A549 (cell line): Measurements from ENCODE around the gene SLC38A6. TPM values are rescaled to one million over a fixed set of nuclear protein-coding genes. Genes with fewer than 3 reads are reported as not detected.

Experiments used
- ATAC-seq, 2 experiments: fragments of 200-7000 bp in 1 of 2; fragments of >200 bp in 1 of 2; cut with Nextera tagmentation in 1 of 2; cut with Tn5 transposase in 1 of 2; 3 replicates each; pipeline versions ENCODE4 v1.8.0 to v1.9.1; 2018 to 2020; ENCODE audit warnings: mild to moderate bottlenecking in 1 of 2, moderate library complexity in 1 of 2
- CTCF ChIA-PET: fragments of 300-600 bp; sonication (Branson Sonifier 250); formaldehyde crosslinking; extraction: SDS; loops from one replicate; lab custom pipeline; 2021; ENCODE audit warnings: antibody characterized with exemption, inconsistent platforms; lab: Yijun Ruan, JAX
- POLR2A ChIA-PET: fragments of 350-600 bp; formaldehyde crosslinking; extraction: SDS; loops from one replicate; lab custom pipeline; 2021; ENCODE audit warnings: antibody characterized with exemption, inconsistent platforms; lab: Yijun Ruan, JAX
- DNase-seq, 2 experiments: peaks; one replicate each; pipeline versions ENCODE4 v3.0.0 to v3.0.0-alpha.2; 2011 to 2016; ENCODE audit warnings: low read depth in 1 of 2, low spot score in 1 of 2
- FAIRE-seq: peaks from 2 replicates; lab custom pipeline; 2011; peaks lifted over from hg19 to GRCh38; lab: Jason Lieb, UNC
- H3K27ac ChIP-seq, 2 experiments: fragments of >200 bp; sonication (Bioruptor Twin); formaldehyde crosslinking; 3 replicates each; pipeline ENCODE4 v1.5.1; 2016 to 2017
- H3K4me1 ChIP-seq: fragments of >200 bp; sonication (Bioruptor Twin); formaldehyde crosslinking; 3 replicates; pipeline ENCODE4 v1.6.1; 2016
- H3K4me2 ChIP-seq: fragments of >200 bp; sonication (Bioruptor Twin); formaldehyde crosslinking; 3 replicates; pipeline ENCODE4 v1.6.1; 2016
- H3K4me3 ChIP-seq: fragments of >200 bp; sonication (Bioruptor Twin); formaldehyde crosslinking; 3 replicates; pipeline ENCODE4 v1.5.1; 2016
- H3K9me3 ChIP-seq: fragments of >200 bp; sonication (Bioruptor Twin); formaldehyde crosslinking; 3 replicates; pipeline ENCODE4 v1.6.1; 2016
- CBX8 ChIP-seq: fragments of 200-600 bp; sonication (generic); IDR thresholded peaks from 2 replicates; pipeline ENCODE4 v1.6.1; 2016
- CEBPB ChIP-seq, 2 experiments: fragments of >200 bp in 1 of 2; sonication (Bioruptor Twin) in 1 of 2; formaldehyde crosslinking in 1 of 2; IDR thresholded peaks; 2 replicates each; pipeline ENCODE4 v1.6.1; 2012 to 2016
- EP300 ChIP-seq, 2 experiments: fragments of >200 bp; sonication (Bioruptor Twin); formaldehyde crosslinking; IDR thresholded peaks; 2 replicates in 1 of 2; 3 replicates in 1 of 2; pipeline ENCODE4 v1.6.1; 2016 to 2017
- ESRRA ChIP-seq: fragments of 150-350 bp; IDR thresholded peaks from 2 replicates; pipeline ENCODE4 v1.6.1; 2014; ENCODE audit warnings: mild to moderate bottlenecking, low read length, borderline replicate concordance
- FOSB ChIP-seq: fragments of 250-450 bp; sonication (Bioruptor Pico); IDR thresholded peaks from 2 replicates; pipeline ENCODE4 v1.5.0; 2020; ENCODE audit warnings: mild to moderate bottlenecking, moderate library complexity
- FOSL2 ChIP-seq, 2 experiments: fragments of 450-650 bp in 1 of 2; fragments of >200 bp in 1 of 2; sonication (Bioruptor Twin) in 1 of 2; formaldehyde crosslinking; IDR thresholded peaks; 2 replicates each; pipeline versions ENCODE4 v1.5.0 to v1.6.1; 2016 to 2020; ENCODE audit warnings: mild to moderate bottlenecking in 1 of 2, moderate library complexity in 1 of 2
- GATA3 ChIP-seq: IDR thresholded peaks from 2 replicates; pipeline ENCODE4 v1.6.1; 2012; ENCODE audit warnings: borderline replicate concordance
- HOXB13 ChIP-seq: fragments of 250-450 bp; sonication (Bioruptor Pico); IDR thresholded peaks from 2 replicates; pipeline ENCODE4 v1.5.0; 2020; ENCODE audit warnings: low read depth, mild to moderate bottlenecking, moderate library complexity
- HOXB5 ChIP-seq: fragments of 250-450 bp; sonication (Bioruptor Pico); IDR thresholded peaks from 2 replicates; pipeline ENCODE4 v1.5.0; 2020; ENCODE audit warnings: mild to moderate bottlenecking, moderate library complexity
- JUN ChIP-seq, 2 experiments: fragments of >200 bp; sonication (Bioruptor Twin); formaldehyde crosslinking; IDR thresholded peaks; 2 replicates in 1 of 2; 3 replicates in 1 of 2; pipeline ENCODE4 v1.6.1; 2016 to 2017
- JUNB ChIP-seq: fragments of >200 bp; sonication (Bioruptor Twin); formaldehyde crosslinking; IDR thresholded peaks from 2 replicates; pipeline ENCODE4 v1.6.1; 2016
- MAZ ChIP-seq: fragments of 150-350 bp; IDR thresholded peaks from 2 replicates; pipeline ENCODE4 v1.6.1; 2014; ENCODE audit warnings: antibody characterized with exemption, low read depth, low read length, borderline replicate concordance
- RAD21 ChIP-seq, 2 experiments: fragments of >200 bp in 1 of 2; sonication (Bioruptor Twin) in 1 of 2; formaldehyde crosslinking in 1 of 2; IDR thresholded peaks in 1 of 2; conservative IDR thresholded peaks in 1 of 2; 2 replicates in 1 of 2; 3 replicates in 1 of 2; pipeline ENCODE4 v1.6.1; 2012 to 2018; ENCODE audit warnings: inconsistent platforms in 1 of 2
- RCOR1 ChIP-seq: fragments of 150-350 bp; IDR thresholded peaks from 2 replicates; pipeline ENCODE4 v1.6.1; 2014; ENCODE audit warnings: antibody characterized with exemption, low read length, low read depth
- RFX5 ChIP-seq: fragments of 450-650 bp; IDR thresholded peaks from 2 replicates; pipeline ENCODE4 v1.7.1; 2014; ENCODE audit warnings: antibody characterized with exemption, mild to moderate bottlenecking, moderate library complexity
- SMC3 ChIP-seq: fragments of >200 bp; sonication (Bioruptor Twin); formaldehyde crosslinking; IDR thresholded peaks from 3 replicates; pipeline ENCODE4 v1.6.1; 2018; ENCODE audit warnings: inconsistent platforms
- SREBF2 ChIP-seq: fragments of 450-650 bp; IDR thresholded peaks from 2 replicates; pipeline ENCODE4 v1.6.1; 2014; ENCODE audit warnings: mild to moderate bottlenecking, moderate library complexity
- TFCP2L1 ChIP-seq: fragments of 250-450 bp; sonication (Bioruptor Pico); IDR thresholded peaks from 2 replicates; pipeline ENCODE4 v1.5.0; 2021; ENCODE audit warnings: mild to moderate bottlenecking
- TP53 ChIP-seq: fragments of 250-450 bp; sonication (Bioruptor Pico); IDR thresholded peaks from 2 replicates; pipeline ENCODE4 v1.5.0; 2021; ENCODE audit warnings: mild to moderate bottlenecking, moderate library complexity
- ZFP36 ChIP-seq: fragments of 450-650 bp; IDR thresholded peaks from 2 replicates; pipeline ENCODE4 v1.6.1; 2014; ENCODE audit warnings: borderline replicate concordance; ENCODE audit not compliant: partially characterized antibody
- WGBS: methylation state at CpG from one replicate; pipeline ENCODE4 v1.1.6; 2017; ENCODE audit errors: missing lambda C conversion rate; 5-methylcytosine and 5-hydroxymethylcytosine counted together
- polyA plus RNA-seq, 4 experiments: library from polyadenylated mRNA; depleted of rRNA in 3 of 4; stranded (reverse); fragments of >200 nt; fragmentation: RNase III in 1 of 4; extraction: RNeasy Plus Mini Kit Qiagen cat#74134 plus additional on column Dnase treatment in 1 of 4; gene quantifications; 2 replicates in 3 of 4; 3 replicates in 1 of 4; pipeline ENCODE4 v1.2.3, GENCODE V29; 2011 to 2017
- TF ChIP-seq, protein P1 (sequence below): fragments of 450-650 bp; IDR thresholded peaks from 2 replicates; pipeline ENCODE4 v1.6.1; 2014; ENCODE audit warnings: antibody characterized with exemption
- TF ChIP-seq, protein P2 (sequence below): IDR thresholded peaks from 2 replicates; pipeline ENCODE4 v1.6.1; 2012; ENCODE audit warnings: low read depth, borderline replicate concordance
- TF ChIP-seq, protein P3 (sequence below): fragments of >200 bp; sonication (Bioruptor Twin); formaldehyde crosslinking; IDR thresholded peaks from 2 replicates; pipeline ENCODE4 v1.6.1; 2016
- TF ChIP-seq, protein P4 (sequence below): fragments of >200 bp; sonication (Bioruptor Twin); formaldehyde crosslinking; IDR thresholded peaks from 3 replicates; pipeline ENCODE4 v1.5.1; 2016

SLC38A6 gene
- polyA plus RNA-seq, 2 of the 4 experiments (the other 2 are of a cell fraction) = 33.3 to 37.8 TPM

DNA sequence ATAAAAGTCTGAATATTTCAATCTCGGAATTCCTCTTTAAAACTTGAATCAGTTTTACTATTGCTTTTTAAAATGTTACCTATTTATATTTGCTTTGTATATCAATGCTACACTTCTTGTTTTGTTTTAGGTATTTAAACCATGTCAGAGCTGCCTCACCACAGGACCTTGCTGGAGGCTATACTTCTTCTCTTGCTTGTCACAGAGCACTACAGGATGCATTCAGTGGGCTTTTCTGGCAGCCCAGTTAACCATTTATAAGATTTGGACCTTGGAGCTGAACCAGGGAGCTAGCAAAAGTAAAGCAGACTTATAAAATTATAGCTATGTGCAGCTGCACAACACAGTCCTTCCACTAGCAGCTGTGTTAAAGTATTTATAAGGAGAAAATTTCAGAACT, 12.9 kb upstream of the SLC38A6 start:
- CTCF ChIA-PET = interaction anchor here (1.9 kb wide), 1 partner anchor 10 kb away, joined by 4 read pairs; no protein-coding TSS in a partner anchor
- TF ChIP-seq SREBF2 = no peak
- TF ChIP-seq, protein P1, sequence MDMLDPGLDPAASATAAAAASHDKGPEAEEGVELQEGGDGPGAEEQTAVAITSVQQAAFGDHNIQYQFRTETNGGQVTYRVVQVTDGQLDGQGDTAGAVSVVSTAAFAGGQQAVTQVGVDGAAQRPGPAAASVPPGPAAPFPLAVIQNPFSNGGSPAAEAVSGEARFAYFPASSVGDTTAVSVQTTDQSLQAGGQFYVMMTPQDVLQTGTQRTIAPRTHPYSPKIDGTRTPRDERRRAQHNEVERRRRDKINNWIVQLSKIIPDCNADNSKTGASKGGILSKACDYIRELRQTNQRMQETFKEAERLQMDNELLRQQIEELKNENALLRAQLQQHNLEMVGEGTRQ = no peak
- TF ChIP-seq, all 56 proteins: peak for 0
- no peaks in the 10 kb centered on the region for H3K9me3 ChIP-seq
- 76% methylated on average over 1 of the region's 1 CpG for WGBS
- H3K27ac ChIP-seq = no peak overlapping the region
- no peak overlapping the region for H3K4me3 ChIP-seq
- ATAC-seq = no peak
- peaks cover 32% of the 10 kb centered on the region for H3K4me1 ChIP-seq
- POLR2A ChIA-PET = interaction anchor here (1.2 kb wide), 1 partner anchor 13 kb away, joined by 5 read pairs; the partner anchor contains the start of genes SLC38A6 and TRMT5
- DNase-seq = no peak
- no peak for FAIRE-seq
- H3K4me2 ChIP-seq = no peak overlapping the region

DNA sequence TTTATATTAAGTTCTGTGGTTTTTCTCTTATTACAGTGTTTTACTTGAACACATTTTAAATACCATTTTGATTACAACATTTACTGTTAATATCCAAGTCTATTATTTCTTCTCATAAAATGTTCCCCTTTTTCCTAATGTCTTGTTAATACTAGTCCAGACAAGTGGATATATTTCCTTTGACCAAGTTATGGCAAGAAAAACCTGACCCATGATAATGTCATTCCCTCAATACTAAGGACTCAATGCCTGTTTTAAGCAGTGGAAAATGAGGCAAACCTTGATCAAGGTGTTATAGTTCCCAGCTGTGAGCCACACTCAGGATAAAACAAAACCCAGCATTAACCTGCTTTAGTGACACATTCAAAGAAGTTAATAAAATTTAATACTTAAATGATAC, 12.4 kb upstream of the SLC38A6 start:
- no peak for TF ChIP-seq FOSL2 (IDR thresholded peaks at IDR 0.05)
- TF ChIP-seq FOSL2 (CRISPR knock-in tag; IDR thresholded peaks at IDR 0.05) = no peak
- TF ChIP-seq FOSB (CRISPR knock-in tag) = no peak
- TF ChIP-seq, protein P2, sequence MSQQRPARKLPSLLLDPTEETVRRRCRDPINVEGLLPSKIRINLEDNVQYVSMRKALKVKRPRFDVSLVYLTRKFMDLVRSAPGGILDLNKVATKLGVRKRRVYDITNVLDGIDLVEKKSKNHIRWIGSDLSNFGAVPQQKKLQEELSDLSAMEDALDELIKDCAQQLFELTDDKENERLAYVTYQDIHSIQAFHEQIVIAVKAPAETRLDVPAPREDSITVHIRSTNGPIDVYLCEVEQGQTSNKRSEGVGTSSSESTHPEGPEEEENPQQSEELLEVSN = no peak
- TF ChIP-seq ZFP36 = no peak
- TF ChIP-seq JUNB = no peak
- no peak for TF ChIP-seq SMC3
- TF ChIP-seq TFCP2L1 (CRISPR knock-in tag) = no peak
- no peak for TF ChIP-seq TP53 (CRISPR knock-in tag)
- no peak for ATAC-seq
- no peak for DNase-seq
- peaks cover 32% of the 10 kb centered on the region for H3K4me1 ChIP-seq
- peak; percentile 7 for FAIRE-seq
- H3K9me3 ChIP-seq = no peaks in the 10 kb centered on the region
- H3K4me2 ChIP-seq = no peak overlapping the region
- ChIA-PET POLR2A (interaction anchor here (1.2 kb wide), 1 partner anchor 12 kb away, joined by 5 read pairs; the partner anchor contains the start of genes SLC38A6 and TRMT5), CTCF (interaction anchor here (1.9 kb wide), 1 partner anchor 10 kb away, joined by 4 read pairs; no protein-coding TSS in a partner anchor)
- no peak overlapping the region for H3K27ac ChIP-seq
- H3K4me3 ChIP-seq = no peak overlapping the region

DNA sequence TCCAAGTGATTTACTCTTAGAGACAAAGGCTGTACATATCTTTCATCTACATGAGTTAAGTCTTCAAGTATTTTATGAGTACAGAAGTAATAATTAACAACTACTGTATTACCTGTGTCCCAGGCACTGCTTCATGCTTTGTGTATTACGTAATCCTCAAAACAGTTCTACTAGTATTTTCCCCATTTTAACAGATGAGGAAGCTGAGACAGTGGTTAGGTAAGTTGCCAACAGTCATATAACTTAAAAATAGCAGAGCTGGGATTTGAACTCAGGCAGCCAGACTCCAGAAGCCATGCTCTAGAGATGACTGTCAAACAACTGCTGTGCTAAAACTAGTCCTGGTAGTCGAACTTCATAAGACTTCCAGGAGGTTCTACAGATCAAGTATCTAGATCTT, 10.9 kb upstream of the SLC38A6 start:
- FAIRE-seq (no peak), DNase-seq (no peak), ATAC-seq (peak in 1 of 2 experiments; percentile 30; a peak in 1 of 6 replicates)
- no peak overlapping the region for H3K4me3 ChIP-seq
- peaks cover 17% of the 10 kb centered on the region; the same call in 2 of the 3 replicates for H3K4me1 ChIP-seq
- WGBS = 83% methylated on average over 2 of the region's 2 CpGs
- no peaks in the 10 kb centered on the region for H3K9me3 ChIP-seq
- no peak overlapping the region for H3K27ac ChIP-seq
- ChIA-PET POLR2A (no interaction called here), CTCF (no interaction called here)
- H3K4me2 ChIP-seq = no peak overlapping the region
- TF ChIP-seq EP300 (IDR thresholded peaks at IDR 0.05) (no peak), CBX8 (no peak), MAZ (no peak), FOSB (CRISPR knock-in tag) (no peak), ESRRA (no peak), GATA3 (no peak), HOXB5 (CRISPR knock-in tag) (no peak), RFX5 (no peak), RAD21 (conservative IDR thresholded peaks at IDR 0.05 in 1 of 2, IDR thresholded peaks at IDR 0.05 in 1 of 2) (no peak), HOXB13 (CRISPR knock-in tag) (no peak), JUN (IDR thresholded peaks at IDR 0.05) (no peak), RCOR1 (no peak), CEBPB (IDR thresholded peaks at IDR 0.05) (no peak; a peak in 1 of 4 replicates)
- TF ChIP-seq, protein P1 = no peak
- TF ChIP-seq, protein P3, sequence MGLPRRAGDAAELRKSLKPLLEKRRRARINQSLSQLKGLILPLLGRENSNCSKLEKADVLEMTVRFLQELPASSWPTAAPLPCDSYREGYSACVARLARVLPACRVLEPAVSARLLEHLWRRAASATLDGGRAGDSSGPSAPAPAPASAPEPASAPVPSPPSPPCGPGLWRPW = no peak
- TF ChIP-seq, protein P4, sequence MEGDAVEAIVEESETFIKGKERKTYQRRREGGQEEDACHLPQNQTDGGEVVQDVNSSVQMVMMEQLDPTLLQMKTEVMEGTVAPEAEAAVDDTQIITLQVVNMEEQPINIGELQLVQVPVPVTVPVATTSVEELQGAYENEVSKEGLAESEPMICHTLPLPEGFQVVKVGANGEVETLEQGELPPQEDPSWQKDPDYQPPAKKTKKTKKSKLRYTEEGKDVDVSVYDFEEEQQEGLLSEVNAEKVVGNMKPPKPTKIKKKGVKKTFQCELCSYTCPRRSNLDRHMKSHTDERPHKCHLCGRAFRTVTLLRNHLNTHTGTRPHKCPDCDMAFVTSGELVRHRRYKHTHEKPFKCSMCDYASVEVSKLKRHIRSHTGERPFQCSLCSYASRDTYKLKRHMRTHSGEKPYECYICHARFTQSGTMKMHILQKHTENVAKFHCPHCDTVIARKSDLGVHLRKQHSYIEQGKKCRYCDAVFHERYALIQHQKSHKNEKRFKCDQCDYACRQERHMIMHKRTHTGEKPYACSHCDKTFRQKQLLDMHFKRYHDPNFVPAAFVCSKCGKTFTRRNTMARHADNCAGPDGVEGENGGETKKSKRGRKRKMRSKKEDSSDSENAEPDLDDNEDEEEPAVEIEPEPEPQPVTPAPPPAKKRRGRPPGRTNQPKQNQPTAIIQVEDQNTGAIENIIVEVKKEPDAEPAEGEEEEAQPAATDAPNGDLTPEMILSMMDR = no peak
